Amniotic epithelial cell (primary cell): Measurements from ENCODE around the gene AGFG2.
"Not testable (repeated sequence)": the region's sequence is repeated elsewhere in the genome, so short reads cannot be mapped to it uniquely, and the experiment has no call there.

Experiments used
- DNase-seq: peaks from one replicate; pipeline ENCODE4 v3.0.0-alpha.2; 2010; ENCODE audit warnings: low read depth

AGFG2 gene

DNA sequence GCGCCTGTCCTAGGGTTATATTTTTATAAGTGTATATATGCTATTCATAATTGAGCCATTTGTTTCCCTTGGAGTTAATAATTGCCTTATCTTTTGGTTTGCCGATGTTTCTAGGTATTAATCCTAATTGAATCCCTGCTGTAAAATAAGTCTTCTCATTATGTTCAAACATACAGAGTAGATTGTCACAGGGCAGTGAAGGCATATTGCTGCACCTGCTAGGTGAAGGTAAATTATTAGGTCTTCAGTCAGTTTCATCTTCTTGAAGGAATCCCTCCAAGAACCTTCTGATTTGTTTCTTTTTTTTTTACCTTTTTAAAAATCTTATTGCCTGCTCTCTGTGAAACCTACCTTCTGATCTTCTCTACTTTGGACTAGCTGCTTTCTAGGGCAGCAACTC is 17.9 kb upstream of the AGFG2 start:
- DNase-seq: no peak

DNA sequence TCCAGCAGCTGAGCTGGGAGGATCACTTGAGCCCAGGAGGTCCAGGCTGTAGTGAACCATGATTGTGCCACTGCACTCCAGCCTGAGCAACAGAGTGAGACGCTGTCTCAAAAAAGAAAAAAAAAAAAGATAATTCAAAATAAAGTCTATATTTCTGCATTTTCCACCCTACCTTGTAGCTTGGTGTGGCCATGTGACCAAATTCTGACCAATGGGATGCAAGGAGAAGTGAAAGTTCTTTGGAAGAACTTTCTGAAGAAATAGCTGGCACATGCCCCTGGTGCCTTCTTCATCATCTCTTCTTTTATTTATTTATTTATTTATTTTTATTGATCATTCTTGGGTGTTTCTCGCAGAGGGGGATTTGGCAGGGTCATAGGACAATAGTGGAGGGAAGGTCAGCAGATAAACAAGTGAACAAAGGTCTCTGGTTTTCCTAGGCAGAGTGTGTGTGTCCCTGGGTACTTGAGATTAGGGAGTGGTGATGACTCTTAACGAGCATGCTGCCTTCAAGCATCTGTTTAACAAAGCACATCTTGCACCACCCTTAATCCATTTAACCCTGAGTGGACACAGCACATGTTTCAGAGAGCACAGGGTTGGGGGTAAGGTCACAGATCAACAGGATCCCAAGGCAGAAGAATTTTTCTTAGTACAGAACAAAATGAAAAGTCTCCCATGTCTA is 17.0 kb upstream of the AGFG2 start:
- not testable (repeated sequence) for DNase-seq

DNA sequence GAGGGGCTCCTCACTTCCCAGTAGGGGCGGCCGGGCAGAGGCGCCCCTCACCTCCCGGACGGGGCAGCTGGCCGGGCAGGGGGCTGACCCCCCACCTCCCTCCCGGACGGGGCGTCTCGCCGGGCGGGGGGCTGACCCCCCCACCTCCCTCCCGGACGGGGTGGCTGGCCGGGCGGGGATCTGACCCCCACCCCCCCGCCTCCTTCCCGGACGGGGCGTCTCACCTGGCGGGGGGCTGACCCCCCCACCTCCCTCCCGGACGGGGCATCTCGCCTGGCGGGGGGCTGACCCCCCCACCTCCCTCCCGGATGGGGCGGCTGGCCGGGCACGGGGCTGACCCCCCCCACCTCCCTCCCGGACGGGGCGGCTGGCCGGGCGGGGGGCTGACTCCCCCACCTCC is 15.8 kb upstream of the AGFG2 start:
- not testable (repeated sequence) for DNase-seq

DNA sequence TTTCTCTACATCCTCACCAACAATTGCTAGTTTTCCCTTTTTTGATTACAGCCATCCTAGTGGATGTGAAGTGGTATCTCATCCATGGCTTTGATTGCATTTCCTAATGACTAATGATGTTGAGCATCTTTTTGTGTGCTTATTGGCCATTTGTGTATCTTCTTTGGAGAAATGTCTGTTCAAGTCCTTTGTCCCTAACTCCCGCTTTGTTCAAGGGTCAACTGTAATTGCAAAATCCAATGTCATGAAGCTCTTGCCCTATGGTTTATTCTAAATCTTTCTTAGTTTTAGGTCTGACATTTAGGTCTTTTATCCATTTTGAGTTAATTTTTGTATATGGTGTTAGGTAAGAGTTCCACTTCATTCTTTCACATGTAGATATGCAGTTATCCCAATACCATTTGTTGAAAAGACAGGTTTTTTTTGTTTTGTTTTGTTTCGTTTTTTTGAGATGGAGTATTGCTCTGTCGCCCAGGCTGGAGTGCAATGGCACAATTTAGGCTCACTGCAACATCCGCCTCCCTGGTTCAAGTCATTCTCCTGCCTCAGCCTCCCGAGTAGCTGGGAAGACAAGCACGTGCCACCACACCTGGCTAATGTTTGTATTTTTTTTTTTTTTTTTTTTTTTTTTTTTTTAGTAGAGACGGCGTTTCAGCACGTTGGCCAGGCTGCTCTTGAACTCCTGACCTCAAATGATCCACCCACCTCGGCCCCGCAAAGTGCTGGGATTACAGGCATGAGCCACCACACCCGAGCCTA is 10.7 kb upstream of the AGFG2 start:
- DNase-seq: not testable (repeated sequence)

DNA sequence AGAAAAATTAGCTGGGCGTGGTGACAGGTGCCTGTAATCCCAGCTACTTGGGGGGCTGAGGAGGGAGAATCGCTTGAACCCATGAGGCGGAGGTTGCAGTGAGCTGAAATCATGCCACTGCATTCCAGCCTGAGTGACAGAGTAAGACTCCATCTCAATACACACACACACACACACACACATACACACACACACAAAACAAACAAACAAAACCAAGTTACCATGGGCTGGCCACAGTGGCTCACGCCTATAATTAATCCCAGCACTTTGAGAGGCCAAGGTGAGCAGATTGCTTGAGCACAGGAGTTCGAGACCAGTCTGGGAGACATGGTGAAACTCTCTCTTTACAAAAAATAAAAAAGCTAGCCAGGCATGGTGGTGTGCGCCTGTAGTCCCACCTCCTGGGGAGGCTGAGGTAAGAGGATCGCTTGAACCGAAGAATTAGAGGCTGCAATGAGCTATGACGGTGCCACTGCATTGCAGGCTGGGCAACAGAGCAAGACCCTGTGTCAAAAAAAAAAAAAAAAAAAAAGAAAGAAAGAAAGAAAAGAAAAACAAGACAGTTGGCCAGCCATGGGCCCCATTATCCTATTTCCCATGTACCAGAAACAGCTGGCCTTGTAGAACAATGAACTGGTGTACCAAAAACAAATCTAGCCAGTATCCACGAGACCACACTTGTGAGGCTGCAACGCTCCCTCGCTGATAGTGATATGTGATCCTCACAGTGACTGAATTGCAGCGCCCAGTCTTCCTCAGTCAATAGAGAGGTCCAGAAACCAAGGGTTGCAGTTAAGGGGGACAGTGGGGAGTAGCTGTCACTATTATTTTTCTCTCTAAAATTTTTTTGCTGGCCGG is 6.6 kb upstream of the AGFG2 start:
- DNase-seq: no peak

DNA sequence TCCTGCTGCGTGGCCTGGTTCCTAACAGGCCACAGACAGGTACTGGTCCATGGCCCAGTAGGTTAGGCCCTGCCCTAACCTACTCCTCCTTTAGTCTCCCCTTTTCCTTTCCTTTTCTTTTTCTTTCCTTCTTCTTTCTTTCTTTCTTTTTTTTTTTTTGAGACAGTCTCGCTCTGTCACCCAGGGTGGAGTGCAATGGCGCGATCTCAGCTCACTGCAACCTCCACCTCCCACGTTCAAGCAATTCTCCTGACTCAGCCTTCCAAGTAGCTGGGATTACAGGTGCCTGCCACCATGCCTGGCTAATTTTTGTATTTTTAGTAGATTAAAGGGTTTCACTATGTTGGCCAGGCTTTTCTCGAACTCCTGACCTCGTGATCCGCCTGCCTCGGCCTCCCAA is 3.0 kb upstream of the AGFG2 start:
- not testable (repeated sequence) for DNase-seq

DNA sequence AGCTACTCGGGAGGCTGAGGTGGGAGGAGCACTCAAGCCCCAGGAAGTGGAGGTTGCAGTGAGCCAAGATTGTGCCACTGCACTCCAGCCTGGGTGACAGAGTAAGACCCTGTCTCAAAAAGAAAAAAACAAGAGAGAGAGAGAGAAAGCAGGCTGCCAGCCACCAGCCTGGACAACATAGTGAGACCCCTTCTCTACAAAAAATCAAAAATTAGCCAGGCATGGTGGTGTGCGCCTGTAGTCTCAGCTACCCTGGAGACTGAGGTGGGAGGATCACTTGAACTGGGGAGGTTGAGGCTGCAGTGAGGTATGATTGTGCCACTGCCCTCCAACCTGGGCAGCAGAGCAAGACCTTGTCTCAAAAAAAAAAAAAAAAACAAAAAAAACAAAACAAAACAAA is 2.3 kb upstream of the AGFG2 start:
- not testable (repeated sequence) for DNase-seq

DNA sequence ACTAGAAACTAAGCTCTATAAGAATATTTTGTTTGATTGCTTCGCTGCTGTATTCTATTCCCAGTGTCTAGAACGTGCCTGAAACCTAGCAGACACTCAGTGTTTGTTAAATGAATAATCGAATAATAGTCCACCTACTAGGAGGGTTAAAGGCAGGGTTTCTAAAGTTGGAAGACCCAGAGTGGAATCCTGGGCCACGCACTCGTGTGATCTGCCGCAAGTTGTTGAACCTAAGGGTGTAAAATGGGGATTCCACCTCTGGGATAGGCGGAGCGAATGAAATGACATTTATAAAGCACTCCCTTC is 702 bp upstream of the AGFG2 start:
- DNase-seq: no peak

DNA sequence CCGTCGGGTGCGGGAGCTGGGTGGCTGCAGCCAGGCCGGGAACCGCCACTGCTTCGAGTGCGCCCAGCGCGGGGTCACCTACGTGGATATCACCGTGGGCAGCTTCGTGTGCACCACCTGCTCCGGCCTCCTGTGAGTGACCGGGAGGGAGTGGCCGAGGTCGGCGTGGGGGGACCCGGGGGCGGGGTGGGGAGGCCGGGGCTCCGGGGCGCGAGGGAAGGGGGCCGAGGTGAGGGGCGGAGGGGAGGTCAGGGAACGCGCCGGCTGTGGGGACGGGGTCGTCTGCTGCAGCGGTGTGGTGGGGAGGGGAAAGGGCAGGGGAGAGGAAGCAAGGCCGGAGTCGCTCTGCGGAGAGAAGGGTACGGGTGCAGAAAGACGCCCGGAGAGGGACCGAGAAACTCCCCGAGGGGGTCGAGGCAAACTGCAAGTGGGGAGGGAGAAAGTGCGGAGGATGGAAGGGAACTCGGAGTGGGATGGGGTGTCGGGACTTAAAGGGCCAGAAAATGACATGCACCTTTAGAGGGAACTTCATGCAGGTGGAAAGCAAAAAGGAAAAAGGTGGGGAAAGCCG is 518 bp downstream of the AGFG2 start:
- no peak for DNase-seq

DNA sequence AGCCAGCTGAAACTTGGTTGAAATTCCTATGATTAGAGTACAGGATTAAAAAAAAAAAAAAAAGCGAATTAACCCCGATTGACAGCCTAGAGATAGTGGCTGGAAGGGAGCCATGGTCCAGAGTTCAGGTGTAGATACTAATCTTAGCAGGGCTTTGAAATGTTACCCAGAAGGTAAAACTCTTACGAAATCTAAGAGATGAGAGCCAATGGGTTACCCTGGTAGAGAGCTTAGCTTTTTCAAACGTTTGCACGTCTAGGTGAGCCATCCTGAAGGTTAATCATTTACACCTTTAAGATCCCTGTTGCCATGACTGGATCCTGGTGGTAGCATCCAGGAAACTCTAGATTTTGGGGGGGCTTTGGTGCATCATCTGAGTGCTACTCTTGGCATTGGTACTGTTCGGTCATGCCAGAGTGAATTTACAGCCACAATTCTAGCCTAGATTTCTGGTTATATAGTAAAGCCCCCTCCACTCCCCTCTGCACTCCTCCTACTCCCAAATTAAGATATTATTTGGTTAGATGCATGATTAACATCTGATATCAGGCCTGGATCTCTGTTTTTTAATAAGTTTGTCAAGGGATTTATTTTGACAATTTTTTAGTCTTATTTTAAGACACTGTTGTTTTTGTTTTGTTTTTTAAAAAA is 1.2 kb downstream of the AGFG2 start:
- DNase-seq: no peak

DNA sequence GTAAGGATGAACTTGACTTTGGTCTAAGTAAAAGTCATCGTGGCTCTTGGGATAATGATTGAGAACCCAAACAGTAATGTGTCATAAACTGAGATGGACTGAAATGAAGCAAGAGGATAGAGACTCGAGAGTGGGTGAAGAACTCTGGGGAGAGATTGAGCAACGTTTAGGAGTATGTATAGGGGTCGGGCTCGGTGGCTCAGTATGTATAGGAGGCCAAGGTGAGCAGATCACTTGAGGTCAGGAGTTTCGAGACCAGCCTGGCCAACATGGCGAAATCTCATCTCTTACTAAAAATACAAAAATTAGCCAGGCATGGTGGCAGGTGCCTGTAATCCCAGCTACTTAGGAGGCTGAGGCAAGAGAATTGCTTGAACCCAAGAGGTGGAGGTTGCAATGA is 2.3 kb downstream of the AGFG2 start:
- peak; percentile 31 for DNase-seq

DNA sequence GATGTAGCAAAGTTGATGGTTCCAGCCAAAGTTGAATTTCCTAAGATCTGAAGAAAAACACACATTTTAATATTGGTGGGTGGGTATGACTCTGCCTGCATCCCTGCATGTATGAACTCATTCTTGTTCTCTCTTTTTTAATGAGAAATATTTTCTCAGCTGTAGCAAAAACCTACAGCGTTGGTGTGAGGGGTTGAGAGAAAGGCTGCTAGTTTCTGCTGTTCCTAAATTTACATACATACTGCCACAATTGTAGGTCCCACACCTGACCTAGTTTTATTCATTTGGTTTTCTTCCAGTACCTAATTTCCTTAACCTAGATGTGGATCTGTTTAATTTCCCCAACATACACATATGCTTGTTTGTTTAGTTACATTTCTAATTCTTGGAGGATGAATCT is 4.6 kb downstream of the AGFG2 start:
- DNase-seq: no peak

DNA sequence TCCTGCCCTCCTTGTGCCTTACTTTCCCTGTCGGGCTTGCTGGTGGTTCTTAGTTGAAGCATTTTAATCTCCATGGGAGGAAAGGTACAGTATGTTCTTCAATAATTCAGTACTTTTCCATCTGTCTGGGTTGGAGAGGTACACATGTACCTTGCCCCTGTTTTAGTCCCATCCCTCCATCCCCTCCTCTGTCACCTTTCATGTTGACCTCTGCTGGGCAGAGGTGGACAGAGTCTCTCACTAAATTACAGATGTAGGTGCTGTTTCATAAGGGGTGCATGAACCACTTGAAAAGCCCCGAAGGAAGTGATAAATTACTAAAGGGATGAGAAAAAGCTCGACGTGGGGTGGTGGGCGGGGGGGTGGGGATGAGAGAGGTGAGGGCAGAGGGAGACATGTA is 5.4 kb downstream of the AGFG2 start:
- DNase-seq: no peak

DNA sequence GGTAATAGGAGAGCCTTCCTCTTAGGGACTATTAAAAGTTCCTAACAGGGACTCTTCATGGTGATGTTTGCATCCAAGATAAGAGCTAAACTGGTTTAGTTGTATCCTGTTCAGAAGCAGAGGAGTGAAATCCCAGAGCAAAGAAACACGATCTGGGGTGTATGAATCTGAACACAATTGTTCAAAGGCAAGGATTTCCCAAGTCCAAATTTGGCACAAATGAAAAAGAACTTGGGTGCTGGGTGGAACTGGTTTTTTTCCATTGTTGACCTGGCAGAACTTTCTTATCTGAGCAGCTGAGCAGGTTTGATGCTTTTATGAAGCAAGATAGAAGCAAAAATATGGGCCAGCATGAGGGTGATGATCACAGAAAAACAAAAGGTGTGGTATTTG is 6.0 kb downstream of the AGFG2 start:
- peak; percentile 71 for DNase-seq

DNA sequence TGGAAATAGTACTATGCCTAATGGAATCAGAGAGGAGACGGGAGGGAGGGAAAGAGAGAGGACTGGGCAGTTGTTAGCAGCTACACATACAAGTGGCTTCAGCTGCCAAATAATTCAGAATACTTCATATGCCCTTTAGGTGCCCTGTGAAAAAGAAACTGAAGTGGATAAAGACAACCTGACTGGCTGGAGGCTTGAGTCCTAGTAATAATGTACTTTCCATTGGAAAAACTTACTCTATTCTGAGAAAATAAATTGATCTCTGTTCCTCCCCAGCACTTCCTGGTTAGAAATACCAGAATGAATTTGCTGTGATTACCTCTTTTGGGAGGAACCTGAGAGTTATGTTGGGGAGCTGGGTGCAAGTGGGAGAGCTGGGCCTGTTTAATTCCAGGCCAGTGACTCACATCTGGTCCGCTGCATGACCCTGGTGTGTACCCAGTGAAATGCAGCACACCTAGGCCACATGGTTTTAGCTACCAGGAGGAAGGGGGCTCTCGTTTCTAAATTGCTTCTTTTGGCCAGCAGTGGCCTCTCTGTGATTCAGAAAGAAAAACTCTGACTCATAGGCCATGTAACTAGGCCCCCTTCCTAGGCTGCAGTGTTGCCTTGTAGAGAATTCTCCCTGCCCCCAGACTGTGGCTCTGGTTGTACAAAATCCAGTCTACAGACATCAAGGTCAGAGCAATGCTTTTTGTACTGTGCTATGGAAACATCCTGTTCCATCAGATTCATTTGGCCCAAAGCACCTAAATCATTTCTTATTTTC is 6.5 kb downstream of the AGFG2 start:
- DNase-seq: peak; percentile 99

DNA sequence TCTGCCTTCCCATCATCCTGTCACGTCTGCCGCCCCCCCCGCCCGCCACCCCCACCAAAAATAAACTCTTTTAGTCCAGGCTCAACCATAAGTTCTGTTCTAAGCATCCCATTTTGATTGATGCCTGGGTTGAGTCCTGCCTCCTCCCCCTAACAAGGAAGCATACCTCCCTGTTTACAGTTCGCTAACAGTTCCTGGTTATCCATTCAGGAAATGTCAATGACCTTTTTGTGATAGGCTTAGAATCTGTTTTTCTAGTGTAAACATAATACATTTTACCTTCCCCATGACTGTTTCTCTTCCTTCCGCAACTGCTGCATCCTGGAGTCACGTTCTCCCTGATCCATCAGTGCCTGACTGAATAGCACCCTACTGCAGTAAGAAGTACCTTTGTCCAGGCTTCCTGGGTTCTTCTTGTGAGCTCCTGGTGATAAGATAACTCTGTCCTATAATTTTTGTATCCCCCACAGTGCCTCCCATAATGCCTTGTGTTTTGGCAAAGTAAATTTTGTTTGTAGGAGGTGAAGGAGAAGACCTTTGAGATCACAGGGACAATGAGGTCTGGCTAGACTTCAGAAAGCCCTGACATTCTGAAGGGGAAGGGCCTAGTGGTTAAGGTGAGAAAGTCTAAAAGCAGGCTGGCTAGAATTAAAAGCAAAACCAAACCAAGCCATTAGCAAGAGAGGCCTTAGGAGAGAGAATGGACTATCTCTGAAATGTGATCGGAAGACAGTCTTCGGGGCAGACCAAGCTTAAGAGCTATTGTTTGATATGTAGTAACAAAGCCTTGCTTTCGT is 7.3 kb downstream of the AGFG2 start:
- no peak for DNase-seq

DNA sequence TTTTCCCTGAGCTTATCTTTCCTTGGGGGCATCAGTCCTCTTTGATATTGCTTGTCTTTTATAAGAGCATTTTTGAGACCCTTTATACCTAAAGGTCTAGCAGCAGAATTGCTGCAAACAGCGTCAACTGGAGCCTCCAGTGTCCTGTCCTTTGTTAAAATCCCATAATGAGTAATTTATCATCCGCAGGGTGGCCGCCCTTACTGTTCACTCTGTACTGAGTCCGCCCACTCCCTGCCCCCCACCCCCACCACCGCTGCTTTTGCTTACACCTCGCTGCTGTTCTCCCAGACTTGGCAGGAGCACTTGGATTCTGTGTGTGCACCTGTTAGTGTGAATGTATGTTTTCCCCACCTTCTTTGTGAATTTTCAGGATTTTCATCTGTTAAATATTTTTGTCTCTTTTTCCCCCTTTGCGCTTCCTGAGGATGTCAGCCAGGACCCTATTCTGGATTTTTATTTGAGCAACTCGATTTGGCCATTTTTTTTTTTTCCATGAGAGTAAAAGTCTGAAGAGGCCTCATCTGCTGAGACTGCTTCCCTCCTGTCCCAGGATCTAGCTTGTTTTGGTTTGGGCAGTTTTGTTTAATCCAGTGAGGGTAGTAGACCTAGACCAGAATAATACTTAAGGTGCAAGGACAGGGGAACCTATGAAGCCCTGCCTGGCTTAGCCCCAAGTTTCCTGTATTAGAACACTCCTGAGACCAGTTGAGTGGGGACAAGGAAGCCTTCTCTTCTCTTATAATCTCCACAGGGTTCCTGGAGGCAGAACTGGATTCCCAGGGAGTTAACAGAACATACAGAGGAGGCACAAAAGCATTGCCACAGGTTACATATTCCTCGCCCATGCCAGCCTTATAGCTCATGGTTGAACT is 8.2 kb downstream of the AGFG2 start:
- no peak for DNase-seq

DNA sequence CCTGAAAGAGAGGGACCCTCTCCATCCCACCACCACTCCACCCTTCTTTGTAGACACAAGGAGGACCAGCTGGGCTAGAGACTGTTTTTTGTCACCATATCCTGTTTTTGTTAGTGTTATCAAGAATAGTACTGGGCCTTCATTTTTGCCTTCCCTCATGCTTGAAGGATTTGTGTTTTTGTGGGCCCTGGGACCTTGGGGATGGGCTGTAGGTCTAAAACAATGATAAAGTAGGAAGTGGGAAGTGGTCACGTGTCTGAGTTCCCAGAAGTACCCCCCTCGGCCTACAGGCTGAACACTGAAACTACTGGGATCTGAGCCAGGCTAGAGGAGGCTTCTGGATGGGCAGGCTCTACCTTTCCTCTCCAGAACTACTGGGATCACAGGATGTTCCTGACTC is 8.9 kb downstream of the AGFG2 start:
- DNase-seq: peak; percentile 65

DNA sequence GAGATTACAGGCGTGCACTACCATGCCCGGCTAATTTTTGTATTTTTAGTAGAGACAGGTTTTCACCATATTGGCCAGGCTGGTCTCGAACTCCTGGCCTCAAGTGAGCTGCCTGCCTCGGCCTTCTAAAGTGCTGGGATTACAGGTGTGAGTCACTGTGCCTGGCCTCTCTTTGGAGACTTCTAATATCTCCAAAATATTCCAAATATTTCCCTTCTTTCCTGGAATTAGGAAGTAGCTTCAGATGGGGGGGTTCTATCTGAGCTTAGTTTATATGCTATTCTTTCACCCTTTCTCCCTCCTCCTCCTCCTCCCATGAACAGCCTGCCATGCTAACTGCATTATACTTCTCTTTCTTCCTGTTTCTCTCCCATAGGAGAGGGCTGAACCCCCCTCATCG is 9.4 kb downstream of the AGFG2 start:
- DNase-seq: not testable (repeated sequence)

DNA sequence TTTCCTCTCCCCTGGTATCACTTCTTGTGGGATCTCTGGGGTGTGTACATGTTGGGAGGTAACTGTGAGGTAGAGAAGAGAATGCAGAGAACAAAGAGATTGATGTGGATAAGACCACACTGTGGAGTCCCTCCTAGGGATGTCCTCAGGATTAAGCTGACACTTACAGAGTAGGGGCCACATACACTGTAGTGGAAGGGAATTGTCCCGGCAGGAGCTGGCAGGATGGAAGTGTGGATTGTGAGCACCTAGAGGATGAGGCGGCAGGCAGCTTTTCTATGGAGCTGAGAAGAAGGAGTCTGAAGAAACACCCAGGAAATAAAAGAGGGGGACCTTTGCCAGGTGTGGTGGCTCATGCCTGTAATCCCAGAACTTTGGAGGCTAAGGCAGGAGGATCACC is 13.5 kb downstream of the AGFG2 start:
- no peak for DNase-seq
